Measurements from ENCODE around the gene HSP90AB1. TPM values are rescaled to one million over a fixed set of nuclear protein-coding genes. Genes with fewer than 3 reads are reported as not detected.

Gene HSP90AB1
- total and polyA plus RNA-seq, 7 experiments from 2014 or later: 345 to 750 (median 377) TPM

DNA sequence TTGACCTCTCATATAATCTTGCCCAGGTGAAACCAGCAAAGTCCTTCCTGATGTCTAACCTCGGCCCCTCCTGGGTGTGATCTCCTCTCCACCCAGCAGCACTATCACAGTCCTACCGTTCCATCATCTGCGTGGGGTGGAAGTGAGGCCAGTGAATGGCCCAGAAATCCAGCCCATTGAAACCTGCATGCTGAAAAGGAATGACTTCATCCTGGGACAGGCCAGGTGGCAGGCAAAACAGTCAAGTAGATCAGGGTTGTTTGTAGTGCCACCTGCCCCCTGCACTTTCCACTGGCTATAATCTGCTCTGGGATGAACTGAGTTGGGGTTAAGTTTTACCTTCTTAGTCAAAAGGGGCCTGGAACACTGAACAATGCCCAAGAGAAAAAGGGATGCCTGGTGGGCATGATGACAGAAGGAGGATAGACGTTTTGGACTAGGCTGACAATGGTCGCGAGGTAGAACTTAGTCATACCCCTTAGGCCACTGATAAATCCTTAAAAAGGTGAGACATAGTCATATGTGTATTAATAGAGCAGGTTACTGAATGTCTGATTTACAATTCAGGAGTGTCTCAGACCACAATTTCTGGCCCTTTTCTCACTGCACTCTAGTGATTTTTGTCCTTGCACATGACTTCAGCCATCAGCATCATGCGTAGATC is 8.1 kb upstream of the HSP90AB1 start:
- no peak for DNase-seq
- peaks cover 0 to 21% (median 11%) of the 10 kb centered on the region in 7 donors for H3K4me1 Mint-ChIP-seq
- H3K27me3 ChIP-seq (ENCODE audit: control insufficient read depth in 2 of 2, insufficient read depth in 2 of 2, low read length in 2 of 2): no peaks in the 10 kb centered on the region
- peak overlapping the region; percentile 82 to 92 (median 90) for H3K4me3 Mint-ChIP-seq
- H3K36me3 ChIP-seq (ENCODE audit: control insufficient read depth in 2 of 3, insufficient read depth in 3 of 3, low read length in 3 of 3): no peaks in the 10 kb centered on the region
- peak overlapping the region; percentile 2 to 97 (median 75) for H3K27ac Mint-ChIP-seq
- no peaks in the 10 kb centered on the region for H3K9me3 Mint-ChIP-seq
- H3K9me3 ChIP-seq (ENCODE audit: control insufficient read depth in 2 of 3, low read length in 3 of 3): no peaks in the 10 kb centered on the region
- CTCF ChIA-PET: interaction anchor here (1.8 to 2.3 kb wide), 3 partner anchors 8 to 66 kb away, joined by 12 to 15 read pairs (median 13); partner anchors contain the start of genes HSP90AB1 and SLC29A1
- ATAC-seq: no peak
- H3K4me3 ChIP-seq (ENCODE audit: low read length): no peak overlapping the region
- POLR2A ChIA-PET: no interaction called here
- no peaks in the 10 kb centered on the region for H3K27me3 Mint-ChIP-seq
- no peak overlapping the region for H3K27ac ChIP-seq (ENCODE audit: low read depth, low read length)
- no peaks in the 10 kb centered on the region for H3K36me3 Mint-ChIP-seq
- intact Hi-C loops (cut with micrococcal nuclease): loop anchor here (1.0 to 2.0 kb wide), 6 partner anchors 7 to 143 kb away; partner anchors contain the start of genes NFKBIE (in 1 of the 2) and SLC35B2 (in 1 of the 2)
- H3K4me1 ChIP-seq (ENCODE audit: control insufficient read depth in 2 of 2, insufficient read depth in 2 of 2, low read length in 2 of 2): peaks cover 5 to 7% of the 10 kb centered on the region in 2 donors

DNA sequence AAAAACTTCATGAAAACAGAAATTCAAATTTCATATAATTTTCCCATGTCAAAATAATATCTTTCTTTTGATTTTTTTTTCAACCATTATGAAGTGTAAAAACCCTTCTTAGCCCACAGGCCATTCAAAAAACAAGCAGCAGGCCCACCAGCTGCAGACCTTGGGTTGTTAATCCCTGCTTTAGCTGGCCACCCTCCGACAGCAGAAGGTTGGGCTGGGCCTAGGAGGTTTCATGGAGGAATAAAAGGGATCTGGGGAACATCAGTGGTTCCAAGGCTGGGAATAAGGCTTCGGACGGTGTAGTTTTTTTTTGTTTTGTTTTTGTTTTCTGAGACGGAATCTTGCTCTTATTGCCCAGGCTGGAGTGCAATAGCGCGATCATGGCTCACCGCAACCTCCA is 3.6 kb upstream of the HSP90AB1 start:
- ChIA-PET POLR2A (interaction anchor here (1.1 to 6.3 kb wide), 3 partner anchors 13 to 20 kb away, joined by 6 to 142 read pairs (median 8); partner anchors contain the start of genes SLC29A1 and SLC35B2), CTCF (interaction anchor here (0.7 to 2.5 kb wide), 2 partner anchors 22 to 50 kb away, joined by 3 to 7 read pairs; no protein-coding TSS in a partner anchor)
- intact Hi-C loops (cut with micrococcal nuclease): no loop called here
- DNase-seq (no peak), ATAC-seq (no peak)
- Histone ChIP-seq H3K4me1 (ENCODE audit: control insufficient read depth in 2 of 2, insufficient read depth in 2 of 2, low read length in 2 of 2) (peaks cover 5 to 12% of the 10 kb centered on the region in 2 donors), H3K9me3 (ENCODE audit: control insufficient read depth in 2 of 3, low read length in 3 of 3) (no peaks in the 10 kb centered on the region), H3K36me3 (ENCODE audit: control insufficient read depth in 2 of 3, insufficient read depth in 3 of 3, low read length in 3 of 3) (peaks cover 0 to 10% (median 1%) of the 10 kb centered on the region in 3 experiments), H3K27ac (ENCODE audit: low read depth, low read length) (no peak overlapping the region), H3K27me3 (ENCODE audit: control insufficient read depth in 2 of 2, insufficient read depth in 2 of 2, low read length in 2 of 2) (no peaks in the 10 kb centered on the region), H3K4me3 (ENCODE audit: low read length) (no peak overlapping the region)
- Mint-ChIP-seq H3K27ac (peak overlapping the region in 1 of 9 donors; percentile 46), H3K4me3 (no peak overlapping the region), H3K36me3 (peaks cover 0 to 13% (median under 1%) of the 10 kb centered on the region in 5 donors), H3K27me3 (peaks cover 0 to 12% (median 0%) of the 10 kb centered on the region in 5 donors), H3K9me3 (peaks cover 0 to 9% (median 0%) of the 10 kb centered on the region in 11 donors), H3K4me1 (peaks cover 6 to 24% (median 19%) of the 10 kb centered on the region in 7 donors)

DNA sequence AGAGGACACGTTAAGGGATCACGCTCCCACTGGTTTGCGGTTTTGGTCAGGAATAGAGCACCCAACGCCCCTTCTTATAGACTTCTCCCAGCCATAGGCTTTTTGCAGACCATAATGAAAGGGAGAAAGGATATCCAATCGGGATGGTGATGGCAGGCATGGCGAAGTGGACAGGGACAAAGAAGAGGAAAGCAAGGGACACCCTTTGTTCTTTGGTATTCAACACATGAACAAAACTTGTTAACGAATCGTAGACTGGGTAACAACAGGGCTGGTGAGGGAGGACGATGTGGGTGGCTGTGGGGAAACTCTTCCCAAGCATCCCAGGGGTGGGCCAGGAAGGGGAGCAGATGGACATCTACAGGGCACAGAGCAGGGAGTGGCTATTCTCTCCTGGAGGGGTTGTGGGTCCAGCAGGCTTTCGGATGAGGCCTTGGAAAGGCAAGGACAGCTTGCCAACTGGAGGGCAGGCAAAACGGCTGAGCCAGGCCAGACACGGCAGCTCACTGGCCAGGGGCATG is 1.4 kb upstream of the HSP90AB1 start:
- H3K9me3 Mint-ChIP-seq: peaks cover 0 to 9% (median 0%) of the 10 kb centered on the region in 11 donors
- ChIA-PET POLR2A (interaction anchor here (0.6 to 6.3 kb wide), 6 partner anchors 10 to 1316 kb away, joined by 3 to 142 read pairs (median 38); partner anchors contain the start of genes CNPY3, NFKBIE, SLC29A1 and SLC35B2), CTCF (interaction anchor here (0.8 to 2.8 kb wide), 5 partner anchors 8 to 27 kb away, joined by 3 to 12 read pairs (median 4); no protein-coding TSS in a partner anchor)
- DNase-seq (no peak), ATAC-seq (no peak)
- peaks cover 15 to 19% of the 10 kb centered on the region in 2 donors for H3K4me1 ChIP-seq (ENCODE audit: control insufficient read depth in 2 of 2, insufficient read depth in 2 of 2, low read length in 2 of 2)
- peaks cover 0 to 12% (median 0%) of the 10 kb centered on the region in 5 donors for H3K27me3 Mint-ChIP-seq
- H3K27me3 ChIP-seq (ENCODE audit: control insufficient read depth in 2 of 2, insufficient read depth in 2 of 2, low read length in 2 of 2): no peaks in the 10 kb centered on the region
- H3K4me3 Mint-ChIP-seq: peak overlapping the region; percentile 94 to 99 (median 98)
- H3K36me3 ChIP-seq (ENCODE audit: control insufficient read depth in 2 of 3, insufficient read depth in 3 of 3, low read length in 3 of 3): peaks cover 0 to 31% (median 20%) of the 10 kb centered on the region in 3 experiments
- peak overlapping the region; percentile 72 to 100 (median 98) for H3K27ac Mint-ChIP-seq
- peak overlapping the region; percentile 99 for H3K4me3 ChIP-seq (ENCODE audit: low read length)
- intact Hi-C loops (cut with micrococcal nuclease): loop anchor here in 1 of 2 donors (5.0 kb wide), 1 partner anchor 1473 kb away; no protein-coding TSS in a partner anchor
- H3K9me3 ChIP-seq (ENCODE audit: control insufficient read depth in 2 of 3, low read length in 3 of 3): no peaks in the 10 kb centered on the region
- H3K36me3 Mint-ChIP-seq: peaks cover 12 to 33% (median 17%) of the 10 kb centered on the region in 5 donors
- peaks cover 26 to 41% (median 37%) of the 10 kb centered on the region in 7 donors for H3K4me1 Mint-ChIP-seq
- H3K27ac ChIP-seq (ENCODE audit: low read depth, low read length): peak overlapping the region; percentile 93

DNA sequence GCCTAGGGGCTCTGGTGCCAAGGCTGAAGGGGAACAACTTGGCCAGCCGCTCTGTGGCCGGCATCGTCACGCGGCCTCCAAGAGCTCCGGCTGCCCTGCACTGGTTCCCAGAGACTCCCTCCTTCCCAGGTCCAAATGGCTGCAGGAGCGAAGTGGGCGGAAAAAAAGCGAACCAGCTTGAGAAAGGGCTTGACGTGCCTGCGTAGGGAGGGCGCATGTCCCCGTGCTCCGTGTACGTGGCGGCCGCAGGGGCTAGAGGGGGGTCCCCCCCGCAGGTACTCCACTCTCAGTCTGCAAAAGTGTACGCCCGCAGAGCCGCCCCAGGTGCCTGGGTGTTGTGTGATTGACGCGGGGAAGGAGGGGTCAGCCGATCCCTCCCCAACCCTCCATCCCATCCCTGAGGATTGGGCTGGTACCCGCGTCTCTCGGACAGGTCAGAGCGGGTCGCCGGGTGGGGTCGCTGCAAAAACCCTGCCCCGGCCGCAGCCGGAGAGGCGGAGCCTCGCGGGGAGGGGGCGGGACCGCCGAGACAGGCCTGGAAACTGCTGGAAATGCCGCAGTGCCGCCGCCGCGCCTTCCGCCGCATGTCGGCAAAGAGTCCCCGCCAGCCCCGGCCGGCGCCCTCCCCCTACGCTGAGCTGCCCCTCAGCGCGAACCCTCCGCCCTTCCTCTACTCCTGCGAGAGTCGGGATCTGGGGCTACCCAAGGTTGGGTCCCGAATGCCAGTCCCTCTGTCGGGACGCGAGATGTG is 814 bp upstream of the HSP90AB1 start:
- intact Hi-C loops (cut with micrococcal nuclease): loop anchor here (1.0 to 5.0 kb wide), 9 partner anchors 8 to 1474 kb away; partner anchors contain the start of genes NFKBIE (in 2 of the 2), GTPBP2 (in 1 of the 2), MRPL14 (in 1 of the 2) and SLC29A1 (in 1 of the 2)
- Histone ChIP-seq H3K27me3 (ENCODE audit: control insufficient read depth in 2 of 2, insufficient read depth in 2 of 2, low read length in 2 of 2) (no peaks in the 10 kb centered on the region), H3K4me3 (ENCODE audit: low read length) (peak overlapping the region; percentile 99), H3K4me1 (ENCODE audit: control insufficient read depth in 2 of 2, insufficient read depth in 2 of 2, low read length in 2 of 2) (peaks cover 15 to 19% of the 10 kb centered on the region in 2 donors), H3K27ac (ENCODE audit: low read depth, low read length) (peak overlapping the region; percentile 93), H3K9me3 (ENCODE audit: control insufficient read depth in 2 of 3, low read length in 3 of 3) (no peaks in the 10 kb centered on the region), H3K36me3 (ENCODE audit: control insufficient read depth in 2 of 3, insufficient read depth in 3 of 3, low read length in 3 of 3) (peaks cover 6 to 37% (median 26%) of the 10 kb centered on the region in 3 experiments)
- peaks cover 26 to 47% (median 39%) of the 10 kb centered on the region in 7 donors for H3K4me1 Mint-ChIP-seq
- peaks cover 12 to 36% (median 24%) of the 10 kb centered on the region in 5 donors for H3K36me3 Mint-ChIP-seq
- ATAC-seq (peak; percentile 60), DNase-seq (peak; percentile 72 to 93 (median 84))
- H3K9me3 Mint-ChIP-seq: peaks cover 0 to 9% (median 0%) of the 10 kb centered on the region in 11 donors
- peak overlapping the region; percentile 94 to 99 (median 98) for H3K4me3 Mint-ChIP-seq
- ChIA-PET CTCF (interaction anchor here (0.6 to 2.8 kb wide), 10 partner anchors 8 to 67 kb away, joined by 3 to 22 read pairs (median 4); partner anchors contain the start of genes AARS2, SLC29A1 and SLC35B2), POLR2A (interaction anchor here (0.5 to 6.3 kb wide), 14 partner anchors 11 to 1317 kb away, joined by 3 to 142 read pairs (median 6); partner anchors contain the start of genes AARS2, CNPY3, NFKBIE and SLC29A1)
- H3K27me3 Mint-ChIP-seq: peaks cover 0 to 12% (median 0%) of the 10 kb centered on the region in 5 donors
- H3K27ac Mint-ChIP-seq: peak overlapping the region; percentile 96 to 100 (median 98)

DNA sequence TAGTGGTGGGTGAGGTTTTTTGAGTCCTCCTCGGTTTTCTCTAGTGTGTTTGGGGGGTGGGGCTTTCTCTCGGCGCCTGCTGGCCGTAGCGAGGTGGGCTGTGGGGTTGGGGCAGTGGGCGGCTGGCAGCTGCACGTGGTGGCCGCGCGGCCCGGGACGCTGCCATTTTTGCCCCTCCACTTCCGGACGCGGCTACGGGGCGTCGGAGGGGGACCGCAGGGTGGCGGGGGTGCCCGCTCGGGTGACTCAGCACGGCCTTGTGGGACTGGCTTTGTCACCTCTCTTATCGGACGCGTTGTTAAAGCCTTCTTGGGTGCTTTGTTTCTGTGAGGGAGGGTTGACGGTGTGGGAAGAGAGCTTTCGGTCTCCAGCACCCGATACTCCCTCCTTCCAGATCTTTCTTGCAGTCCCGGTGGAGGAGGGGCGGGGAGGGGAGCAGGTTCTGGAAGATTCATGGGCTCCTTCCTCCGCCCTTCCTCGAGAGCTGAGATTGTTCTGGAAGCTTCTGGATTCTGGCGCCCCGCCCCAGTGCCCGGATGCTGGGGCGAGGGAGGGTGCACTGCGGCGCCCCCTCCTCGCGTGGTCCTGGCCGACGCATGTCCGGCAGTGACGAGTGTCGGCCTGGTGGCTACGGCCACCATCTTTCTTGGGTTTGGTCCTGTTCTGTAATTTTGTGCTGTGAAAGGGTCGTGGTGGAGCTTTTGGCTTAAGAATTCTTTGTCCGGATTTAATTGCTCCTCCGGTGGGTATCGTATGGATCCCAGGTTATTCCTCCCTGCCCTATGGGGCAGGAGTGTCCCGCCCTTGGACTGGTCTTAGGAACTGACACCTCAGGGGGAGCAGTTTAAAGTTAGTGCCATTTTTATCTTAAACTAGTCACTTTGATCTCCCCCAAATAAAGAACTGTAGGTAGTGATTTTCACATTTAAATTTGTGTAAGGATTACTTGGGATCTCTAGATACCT is 719 bp downstream of the HSP90AB1 start:
- H3K9me3 Mint-ChIP-seq: peaks cover 0 to 9% (median 0%) of the 10 kb centered on the region in 11 donors
- Histone ChIP-seq H3K9me3 (ENCODE audit: control insufficient read depth in 2 of 3, low read length in 3 of 3) (no peaks in the 10 kb centered on the region), H3K27ac (ENCODE audit: low read depth, low read length) (peak overlapping the region; percentile 93), H3K36me3 (ENCODE audit: control insufficient read depth in 2 of 3, insufficient read depth in 3 of 3, low read length in 3 of 3) (peaks cover 12 to 52% (median 34%) of the 10 kb centered on the region in 3 experiments), H3K27me3 (ENCODE audit: control insufficient read depth in 2 of 2, insufficient read depth in 2 of 2, low read length in 2 of 2) (no peaks in the 10 kb centered on the region), H3K4me3 (ENCODE audit: low read length) (peak overlapping the region; percentile 99), H3K4me1 (ENCODE audit: control insufficient read depth in 2 of 2, insufficient read depth in 2 of 2, low read length in 2 of 2) (peaks cover 15 to 19% of the 10 kb centered on the region in 2 donors)
- H3K27me3 Mint-ChIP-seq: peaks cover 0 to 12% (median 0%) of the 10 kb centered on the region in 5 donors
- DNase-seq: peak; percentile 70 to 90 (median 80)
- peaks cover 32 to 59% (median 50%) of the 10 kb centered on the region in 7 donors for H3K4me1 Mint-ChIP-seq
- H3K36me3 Mint-ChIP-seq: peaks cover 18 to 46% (median 36%) of the 10 kb centered on the region in 5 donors
- peak; percentile 69 for ATAC-seq
- ChIA-PET CTCF (interaction anchor here (0.7 to 2.8 kb wide), 9 partner anchors 9 to 149 kb away, joined by 3 to 22 read pairs (median 4); partner anchors contain the start of genes AARS2, SLC29A1 and SLC35B2), POLR2A (interaction anchor here (0.8 to 6.3 kb wide), 17 partner anchors 9 to 1798 kb away, joined by 3 to 142 read pairs (median 5); partner anchors contain the start of genes AARS2, GTPBP2, NFKBIE and SLC29A1)
- H3K27ac Mint-ChIP-seq: peak overlapping the region; percentile 96 to 100 (median 98)
- peak overlapping the region; percentile 94 to 99 (median 98) for H3K4me3 Mint-ChIP-seq
- intact Hi-C loops (cut with micrococcal nuclease): loop anchor here (1.0 to 5.0 kb wide), 9 partner anchors 10 to 1475 kb away; partner anchors contain the start of genes MRPL14 (in 2 of the 2), SLC35B2 (in 2 of the 2), TMEM63B (in 2 of the 2) and AARS2 (in 1 of the 2)

All from naive thymus-derived CD4-positive, alpha-beta T cell (primary cell).